ENCODE results near the gene FHOD3.

The FHOD3 gene

DNA sequence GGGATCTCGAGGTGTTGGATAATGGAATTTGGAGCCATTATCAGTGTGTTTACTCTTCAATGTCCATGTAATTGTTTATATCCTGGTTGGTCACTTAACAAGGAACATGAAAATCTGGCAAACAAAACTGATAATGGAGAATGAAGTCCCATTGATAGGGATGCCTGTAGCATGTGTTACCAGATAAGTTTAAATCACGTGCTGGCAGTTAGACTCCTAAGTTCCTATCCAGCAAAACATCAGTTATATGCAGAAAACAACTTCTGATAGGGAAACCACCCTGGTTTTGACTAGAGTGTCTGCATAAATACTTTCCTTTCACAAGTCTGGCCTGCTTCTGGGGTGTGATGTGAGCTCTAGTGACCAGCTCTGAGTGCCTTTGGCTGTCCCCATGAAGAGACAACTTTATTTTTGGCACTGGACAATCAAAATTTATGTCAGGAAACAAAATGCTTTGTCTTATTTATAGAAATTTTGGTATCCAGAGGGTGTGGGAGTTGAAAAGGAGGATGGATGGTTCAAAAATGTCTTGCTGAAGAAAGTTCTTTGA lies 82.0 kb downstream of the FHOD3 start:
- H3K27me3 ChIP-seq (replicated peaks; ENCODE audit: insufficient read depth, low read length): no peaks in the 10 kb centered on the region
- no peaks in the 10 kb centered on the region for H4K20me1 ChIP-seq (ENCODE audit: insufficient read depth, low read length)
- no peak for DNase-seq
- no peak overlapping the region for H3K4me2 ChIP-seq (ENCODE audit: low read depth, low read length)
- H3K4me1 ChIP-seq (ENCODE audit: low read length): no peaks in the 10 kb centered on the region
- H3K9me3 ChIP-seq (replicated peaks; ENCODE audit: insufficient read depth, low read length): no peaks in the 10 kb centered on the region
- no peak overlapping the region for H3K9ac ChIP-seq (ENCODE audit: low read length)
- H2AFZ ChIP-seq (ENCODE audit: low read length): no peak overlapping the region
- H3K79me2 ChIP-seq (ENCODE audit: low read length): no peaks in the 10 kb centered on the region
- H3K27ac ChIP-seq (ENCODE audit: low read length): no peak overlapping the region
- H3K4me3 ChIP-seq (ENCODE audit: low read length): no peak overlapping the region
- no peaks in the 10 kb centered on the region for H3K36me3 ChIP-seq (replicated peaks; ENCODE audit: insufficient read depth, low read length)
- TF ChIP-seq EZH2 (optimal IDR thresholded peaks at IDR 0.05; ENCODE audit: low read depth, low read length) (no peak), CTCF (IDR thresholded peaks at IDR 0.05; ENCODE audit: low read length) (no peak), EZH2phosphoT487 (IDR thresholded peaks at IDR 0.05; ENCODE audit: low read length) (no peak)
- no peaks in the 10 kb centered on the region for H3K9me2 ChIP-seq (replicated peaks; ENCODE audit: insufficient read depth, low read length)
- no peaks in the 10 kb centered on the region for H3F3A ChIP-seq (ENCODE audit: insufficient read depth, low read length)

DNA sequence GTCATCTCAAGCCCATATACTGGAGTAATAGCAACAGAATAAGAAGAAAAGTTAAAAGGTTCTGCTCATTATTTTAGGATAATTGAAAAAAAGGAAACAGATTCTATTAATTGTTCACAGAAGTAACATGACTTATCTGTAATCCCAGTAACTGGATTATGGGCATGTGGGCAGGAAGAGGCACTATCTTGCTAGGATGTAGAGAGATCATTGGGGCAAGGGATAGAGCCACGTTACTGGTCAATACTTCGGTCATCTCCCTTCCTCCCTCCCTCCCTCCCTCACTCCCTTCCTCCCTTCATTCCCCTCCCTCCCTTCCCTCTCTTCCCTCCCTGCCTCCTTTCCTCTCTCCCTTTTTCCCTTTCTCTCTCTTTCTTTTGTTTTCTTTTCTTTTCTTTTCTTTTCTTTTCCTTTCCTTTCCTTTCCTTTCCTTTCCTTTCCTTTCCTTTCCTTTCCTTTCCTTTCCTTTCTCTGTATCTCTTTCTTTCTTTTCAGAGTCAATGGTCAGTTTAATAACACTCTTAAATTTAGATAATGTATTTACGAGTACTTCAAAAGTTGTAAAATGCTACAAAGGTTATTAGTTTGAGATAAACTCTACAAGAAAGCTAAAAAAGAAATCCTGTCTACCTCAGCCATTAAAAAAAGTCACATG lies 82.8 kb downstream of the FHOD3 start:
- no peak overlapping the region for H2AFZ ChIP-seq (ENCODE audit: low read length)
- H3F3A ChIP-seq (ENCODE audit: insufficient read depth, low read length): no peaks in the 10 kb centered on the region
- no peaks in the 10 kb centered on the region for H3K9me2 ChIP-seq (replicated peaks; ENCODE audit: insufficient read depth, low read length)
- no peaks in the 10 kb centered on the region for H3K79me2 ChIP-seq (ENCODE audit: low read length)
- H3K9me3 ChIP-seq (replicated peaks; ENCODE audit: insufficient read depth, low read length): no peaks in the 10 kb centered on the region
- H3K4me3 ChIP-seq (ENCODE audit: low read length): no peak overlapping the region
- H3K9ac ChIP-seq (ENCODE audit: low read length): no peak overlapping the region
- H3K4me2 ChIP-seq (ENCODE audit: low read depth, low read length): no peak overlapping the region
- DNase-seq: no peak
- H3K27ac ChIP-seq (ENCODE audit: low read length): no peak overlapping the region
- no peaks in the 10 kb centered on the region for H3K27me3 ChIP-seq (replicated peaks; ENCODE audit: insufficient read depth, low read length)
- H4K20me1 ChIP-seq (ENCODE audit: insufficient read depth, low read length): no peaks in the 10 kb centered on the region
- H3K36me3 ChIP-seq (replicated peaks; ENCODE audit: insufficient read depth, low read length): no peaks in the 10 kb centered on the region
- no peaks in the 10 kb centered on the region for H3K4me1 ChIP-seq (ENCODE audit: low read length)
- TF ChIP-seq EZH2 (optimal IDR thresholded peaks at IDR 0.05; ENCODE audit: low read depth, low read length): no peak
- TF ChIP-seq EZH2phosphoT487 (IDR thresholded peaks at IDR 0.05; ENCODE audit: low read length): no peak
- TF ChIP-seq CTCF (IDR thresholded peaks at IDR 0.05; ENCODE audit: low read length): no peak

DNA sequence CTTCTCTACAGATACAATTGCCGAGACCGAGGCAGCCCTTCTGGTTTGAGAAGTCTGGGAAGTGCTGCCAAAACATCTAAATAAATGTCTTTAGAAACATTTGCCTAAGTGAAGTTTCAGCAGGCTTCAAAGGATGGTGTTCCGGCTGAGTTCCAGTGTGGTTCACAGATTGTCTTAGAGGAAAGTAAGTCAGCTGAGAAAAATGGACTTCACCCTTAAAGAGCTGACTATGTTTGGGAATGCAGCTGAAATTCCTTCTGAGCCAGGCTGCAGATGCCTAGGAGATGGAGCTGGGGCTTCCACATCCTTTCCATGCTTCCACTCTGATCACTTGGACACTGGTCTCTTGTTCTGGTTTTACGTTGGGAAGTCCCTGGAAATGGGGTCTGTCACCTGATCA lies 83.6 kb downstream of the FHOD3 start:
- H3F3A ChIP-seq (ENCODE audit: insufficient read depth, low read length): no peaks in the 10 kb centered on the region
- no peaks in the 10 kb centered on the region for H3K9me3 ChIP-seq (replicated peaks; ENCODE audit: insufficient read depth, low read length)
- no peaks in the 10 kb centered on the region for H3K9me2 ChIP-seq (replicated peaks; ENCODE audit: insufficient read depth, low read length)
- H3K4me2 ChIP-seq (ENCODE audit: low read depth, low read length): no peak overlapping the region
- no peaks in the 10 kb centered on the region for H3K4me1 ChIP-seq (ENCODE audit: low read length)
- H3K36me3 ChIP-seq (replicated peaks; ENCODE audit: insufficient read depth, low read length): no peaks in the 10 kb centered on the region
- no peak overlapping the region for H2AFZ ChIP-seq (ENCODE audit: low read length)
- no peaks in the 10 kb centered on the region for H3K27me3 ChIP-seq (replicated peaks; ENCODE audit: insufficient read depth, low read length)
- H3K9ac ChIP-seq (ENCODE audit: low read length): no peak overlapping the region
- H4K20me1 ChIP-seq (ENCODE audit: insufficient read depth, low read length): no peaks in the 10 kb centered on the region
- TF ChIP-seq EZH2phosphoT487 (IDR thresholded peaks at IDR 0.05; ENCODE audit: low read length) (no peak), CTCF (IDR thresholded peaks at IDR 0.05; ENCODE audit: low read length) (no peak), EZH2 (optimal IDR thresholded peaks at IDR 0.05; ENCODE audit: low read depth, low read length) (no peak)
- DNase-seq: no peak
- no peak overlapping the region for H3K4me3 ChIP-seq (ENCODE audit: low read length)
- no peak overlapping the region for H3K27ac ChIP-seq (ENCODE audit: low read length)
- H3K79me2 ChIP-seq (ENCODE audit: low read length): no peaks in the 10 kb centered on the region

Data from MM.1S (cell line).